Thyroid gland (tissue), 4 donors: ENCODE results near the gene TBC1D5.

Source experiments
- CTCF ChIP-seq, 6 experiments: fragments of 200-600 bp in 3 of 6; fragments of 450-650 bp in 3 of 6; sonication (generic) in 3 of 6; IDR thresholded peaks; one replicate each; pipeline ENCODE4 v1.5.1; 2016 to 2019; ENCODE audit warnings: antibody characterized with exemption in 6 of 6, mild to moderate bottlenecking in 2 of 6, inconsistent platforms in 1 of 6, moderate library complexity in 1 of 6
- POLR2A ChIP-seq, 2 donors: fragments of 450-650 bp; IDR thresholded peaks; one replicate each; pipeline ENCODE4 v1.6.1; 2017; ENCODE audit warnings: antibody characterized with exemption in 2 of 2, mild to moderate bottlenecking in 2 of 2, moderate library complexity in 1 of 2

DNA sequence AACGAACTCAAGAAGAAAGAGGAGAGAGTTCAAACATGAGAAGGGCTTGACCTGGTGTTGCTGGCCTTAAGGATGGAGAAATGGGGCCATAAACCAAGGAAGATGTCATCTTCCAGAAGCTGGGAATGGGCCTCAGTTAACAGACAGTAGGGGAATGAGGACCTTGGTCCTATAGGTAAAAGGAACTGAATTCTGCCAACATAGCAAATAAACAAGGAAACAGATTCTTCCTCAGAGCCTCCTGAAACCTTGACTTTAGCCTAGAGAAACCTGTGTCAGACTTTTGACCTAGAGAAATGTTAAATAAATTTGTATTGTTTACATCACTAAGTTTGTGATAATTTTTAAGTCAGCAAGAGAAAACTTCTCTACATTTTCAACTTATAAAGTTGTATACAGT is 520.9 kb downstream of the TBC1D5 start:
- no peak for TF ChIP-seq POLR2A (IDR thresholded peaks at IDR 0.05)
- TF ChIP-seq CTCF (IDR thresholded peaks at IDR 0.05), result no peak
